GM23338 (cell line): Measurements from ENCODE around the gene FERMT3. TPM values are rescaled to one million over a fixed set of nuclear protein-coding genes. Genes with fewer than 3 reads are reported as not detected.

Experiments used
- ATAC-seq: fragments of 200-7000 bp; cut with Tn5 transposase; 3 replicates; pipeline ENCODE4 v1.9.1; 2020
- DNase-seq: peaks from one replicate; pipeline ENCODE4 v3.0.0-alpha.2; 2015; ENCODE audit warnings: low spot score
- H2AFZ ChIP-seq: fragments of 200-600 bp; sonication (generic); 2 replicates; pipeline ENCODE4 v1.8.0; 2016; ENCODE audit warnings: antibody characterized with exemption, mild to moderate bottlenecking, moderate library complexity
- H3F3A ChIP-seq: fragments of 200-600 bp; sonication (generic); replicated peaks from 2 replicates; pipeline ENCODE4 v1.8.0; 2017; ENCODE audit warnings: antibody characterized with exemption, mixed run types, low read depth
- H3K27ac ChIP-seq: fragments of 200-600 bp; sonication (generic); 2 replicates; pipeline ENCODE4 v1.6.1; 2016; ENCODE audit warnings: low read depth
- H3K27me3 ChIP-seq: fragments of 200-600 bp; sonication (generic); 2 replicates; pipeline ENCODE4 v1.8.0; 2016; ENCODE audit warnings: mild to moderate bottlenecking, mixed run types, moderate library complexity; ENCODE audit not compliant: insufficient read depth
- H3K36me3 ChIP-seq: fragments of 200-600 bp; sonication (generic); 2 replicates; pipeline ENCODE4 v1.8.0; 2016; ENCODE audit warnings: mild to moderate bottlenecking; ENCODE audit not compliant: insufficient read depth
- H3K4me1 ChIP-seq: fragments of 200-600 bp; sonication (generic); 2 replicates; pipeline ENCODE4 v1.8.0; 2016; ENCODE audit warnings: mild to moderate bottlenecking, moderate library complexity; ENCODE audit not compliant: insufficient read depth
- H3K4me2 ChIP-seq: fragments of 200-600 bp; sonication (generic); 2 replicates; pipeline ENCODE4 v1.7.1; 2017; ENCODE audit warnings: mixed run types
- H3K4me3 ChIP-seq: fragments of 200-600 bp; sonication (generic); 2 replicates; pipeline ENCODE4 v1.6.1; 2016; ENCODE audit warnings: mixed run types
- H3K79me2 ChIP-seq: fragments of 200-600 bp; sonication (generic); replicated peaks from 2 replicates; pipeline ENCODE4 v1.8.0; 2017; ENCODE audit warnings: mild to moderate bottlenecking; ENCODE audit not compliant: insufficient read depth
- H3K9me2 ChIP-seq: fragments of 200-600 bp; sonication (generic); 2 replicates; pipeline ENCODE4 v1.8.0; 2017; ENCODE audit not compliant: insufficient read depth
- H4K20me1 ChIP-seq: fragments of 200-600 bp; sonication (generic); replicated peaks from 2 replicates; pipeline ENCODE4 v1.8.0; 2017; ENCODE audit warnings: mild to moderate bottlenecking; ENCODE audit not compliant: insufficient read depth
- H3K27ac Mint-ChIP-seq: 2 replicates; pipeline ENCODE4 v1.8.0; 2020; ENCODE audit warnings: inconsistent platforms, mild to moderate bottlenecking, moderate library complexity, mixed read lengths
- H3K27me3 Mint-ChIP-seq: 3 replicates; pipeline ENCODE4 v1.8.0; 2022; ENCODE audit warnings: low read depth, mild to moderate bottlenecking, moderate library complexity, mixed read lengths, inconsistent platforms; ENCODE audit not compliant: insufficient read depth, poor library complexity
- H3K36me3 Mint-ChIP-seq: 3 replicates; pipeline ENCODE4 v1.8.0; 2021; ENCODE audit warnings: low read depth, mild to moderate bottlenecking, inconsistent platforms, moderate library complexity, mixed read lengths
- H3K4me1 Mint-ChIP-seq: 3 replicates; pipeline ENCODE4 v1.8.0; 2020; ENCODE audit warnings: mild to moderate bottlenecking, inconsistent platforms, mixed read lengths
- H3K4me3 Mint-ChIP-seq: 3 replicates; pipeline ENCODE4 v1.8.0; 2021; ENCODE audit warnings: moderate library complexity, mild to moderate bottlenecking, inconsistent platforms, mixed read lengths
- H3K9me3 Mint-ChIP-seq: 3 replicates; pipeline ENCODE4 v1.8.0; 2020; ENCODE audit warnings: moderate library complexity, mild to moderate bottlenecking, inconsistent platforms, mixed read lengths
- JUNB ChIP-seq: IDR thresholded peaks from one replicate; pipeline ENCODE4 v1.6.1; 2016; ENCODE audit warnings: antibody characterized with exemption; ENCODE audit not compliant: unreplicated experiment
- NANOG ChIP-seq: IDR thresholded peaks from 2 replicates; pipeline ENCODE4 v1.6.1; 2016; ENCODE audit warnings: antibody characterized with exemption, borderline replicate concordance
- POLR2AphosphoS5 ChIP-seq: IDR thresholded peaks from 2 replicates; pipeline ENCODE4 v1.6.1; 2016; ENCODE audit warnings: antibody characterized with exemption, low read depth
- STAT1 ChIP-seq: IDR thresholded peaks from one replicate; pipeline ENCODE4 v1.6.1; 2016; ENCODE audit warnings: antibody characterized with exemption; ENCODE audit not compliant: unreplicated experiment
- ZNF114 ChIP-seq: fragments of 250-450 bp; sonication (Bioruptor Pico); IDR thresholded peaks from 2 replicates; pipeline ENCODE4 v1.5.0; 2020; ENCODE audit warnings: mild to moderate bottlenecking, moderate library complexity
- polyA plus RNA-seq: library from polyadenylated mRNA; unstranded; fragments of >200 nt; fragmentation: Nextera tagmentation; extraction: Ambion mirVana; gene quantifications from 2 replicates; pipeline ENCODE4 v1.2.1, GENCODE V29; 2016
- total RNA-seq: library from RNA; depleted of rRNA; stranded (reverse); fragments of >200 nt; shearing (Covaris generic); gene quantifications from 2 replicates; pipeline ENCODE4 v1.2.3, GENCODE V29; 2014
- TF ChIP-seq, protein P1 (sequence below): IDR thresholded peaks from one replicate; pipeline ENCODE4 v1.6.1; 2018; ENCODE audit warnings: antibody characterized with exemption; ENCODE audit not compliant: unreplicated experiment
- TF ChIP-seq, protein P2 (sequence below): IDR thresholded peaks from 2 replicates; pipeline ENCODE4 v1.6.1; 2016; ENCODE audit warnings: antibody characterized with exemption
- TF ChIP-seq, protein P3 (sequence below), 2 experiments: fragments of 200-600 bp in 1 of 2; sonication (generic) in 1 of 2; conservative IDR thresholded peaks; 2 replicates each; pipeline versions ENCODE4 v1.5.1 to v1.6.1; 2016 to 2017; ENCODE audit warnings: antibody characterized with exemption in 2 of 2, low read depth in 2 of 2, mild to moderate bottlenecking in 2 of 2, moderate library complexity in 1 of 2

The FERMT3 gene
- total and polyA plus RNA-seq, 2 experiments from 2014 or later, result 1.5 to 1.6 TPM

DNA sequence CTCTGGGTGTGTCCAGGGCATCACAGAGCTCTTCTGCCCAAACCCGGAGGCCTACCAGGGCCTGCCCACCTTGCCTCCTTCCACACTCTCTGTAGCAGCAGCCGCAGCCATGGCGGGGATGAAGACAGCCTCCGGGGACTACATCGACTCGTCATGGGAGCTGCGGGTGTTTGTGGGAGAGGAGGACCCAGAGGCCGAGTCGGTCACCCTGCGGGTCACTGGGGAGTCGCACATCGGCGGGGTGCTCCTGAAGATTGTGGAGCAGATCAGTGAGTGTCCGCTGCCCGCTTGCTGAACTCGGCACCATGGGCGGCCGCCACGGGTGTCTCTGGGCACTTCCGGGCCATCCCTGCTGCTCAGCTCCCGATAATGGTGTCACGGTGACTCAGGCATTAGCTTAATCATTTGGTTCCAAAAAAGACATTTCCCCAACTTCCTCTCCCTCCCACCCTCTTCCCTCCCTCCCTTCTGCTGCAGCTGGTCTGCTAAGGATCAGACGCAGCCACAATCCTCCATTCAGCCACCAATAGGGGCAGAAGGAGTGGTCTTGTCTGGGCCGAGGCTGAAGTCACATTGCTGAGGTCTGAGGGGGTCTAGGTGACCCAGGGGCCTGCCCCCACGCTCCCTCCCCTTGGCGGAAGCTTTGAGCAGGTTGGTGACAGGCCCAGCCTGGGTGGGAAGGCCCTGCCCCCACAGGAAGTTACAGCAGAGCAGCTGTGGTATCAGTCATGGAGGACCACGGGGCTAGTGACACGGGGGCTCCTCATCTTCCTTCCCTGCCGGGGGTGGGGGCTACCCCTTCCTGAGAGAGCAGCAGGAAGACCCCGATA lies 950 bp downstream of the FERMT3 start (continued):
- TF ChIP-seq, protein P1, sequence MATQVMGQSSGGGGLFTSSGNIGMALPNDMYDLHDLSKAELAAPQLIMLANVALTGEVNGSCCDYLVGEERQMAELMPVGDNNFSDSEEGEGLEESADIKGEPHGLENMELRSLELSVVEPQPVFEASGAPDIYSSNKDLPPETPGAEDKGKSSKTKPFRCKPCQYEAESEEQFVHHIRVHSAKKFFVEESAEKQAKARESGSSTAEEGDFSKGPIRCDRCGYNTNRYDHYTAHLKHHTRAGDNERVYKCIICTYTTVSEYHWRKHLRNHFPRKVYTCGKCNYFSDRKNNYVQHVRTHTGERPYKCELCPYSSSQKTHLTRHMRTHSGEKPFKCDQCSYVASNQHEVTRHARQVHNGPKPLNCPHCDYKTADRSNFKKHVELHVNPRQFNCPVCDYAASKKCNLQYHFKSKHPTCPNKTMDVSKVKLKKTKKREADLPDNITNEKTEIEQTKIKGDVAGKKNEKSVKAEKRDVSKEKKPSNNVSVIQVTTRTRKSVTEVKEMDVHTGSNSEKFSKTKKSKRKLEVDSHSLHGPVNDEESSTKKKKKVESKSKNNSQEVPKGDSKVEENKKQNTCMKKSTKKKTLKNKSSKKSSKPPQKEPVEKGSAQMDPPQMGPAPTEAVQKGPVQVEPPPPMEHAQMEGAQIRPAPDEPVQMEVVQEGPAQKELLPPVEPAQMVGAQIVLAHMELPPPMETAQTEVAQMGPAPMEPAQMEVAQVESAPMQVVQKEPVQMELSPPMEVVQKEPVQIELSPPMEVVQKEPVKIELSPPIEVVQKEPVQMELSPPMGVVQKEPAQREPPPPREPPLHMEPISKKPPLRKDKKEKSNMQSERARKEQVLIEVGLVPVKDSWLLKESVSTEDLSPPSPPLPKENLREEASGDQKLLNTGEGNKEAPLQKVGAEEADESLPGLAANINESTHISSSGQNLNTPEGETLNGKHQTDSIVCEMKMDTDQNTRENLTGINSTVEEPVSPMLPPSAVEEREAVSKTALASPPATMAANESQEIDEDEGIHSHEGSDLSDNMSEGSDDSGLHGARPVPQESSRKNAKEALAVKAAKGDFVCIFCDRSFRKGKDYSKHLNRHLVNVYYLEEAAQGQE, result no peak
- TF ChIP-seq STAT1 (no peak), JUNB (no peak), POLR2AphosphoS5 (no peak), NANOG (no peak), ZNF114 (CRISPR knock-in tag) (no peak)
- TF ChIP-seq, protein P2, sequence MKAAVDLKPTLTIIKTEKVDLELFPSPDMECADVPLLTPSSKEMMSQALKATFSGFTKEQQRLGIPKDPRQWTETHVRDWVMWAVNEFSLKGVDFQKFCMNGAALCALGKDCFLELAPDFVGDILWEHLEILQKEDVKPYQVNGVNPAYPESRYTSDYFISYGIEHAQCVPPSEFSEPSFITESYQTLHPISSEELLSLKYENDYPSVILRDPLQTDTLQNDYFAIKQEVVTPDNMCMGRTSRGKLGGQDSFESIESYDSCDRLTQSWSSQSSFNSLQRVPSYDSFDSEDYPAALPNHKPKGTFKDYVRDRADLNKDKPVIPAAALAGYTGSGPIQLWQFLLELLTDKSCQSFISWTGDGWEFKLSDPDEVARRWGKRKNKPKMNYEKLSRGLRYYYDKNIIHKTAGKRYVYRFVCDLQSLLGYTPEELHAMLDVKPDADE, result no peak

DNA sequence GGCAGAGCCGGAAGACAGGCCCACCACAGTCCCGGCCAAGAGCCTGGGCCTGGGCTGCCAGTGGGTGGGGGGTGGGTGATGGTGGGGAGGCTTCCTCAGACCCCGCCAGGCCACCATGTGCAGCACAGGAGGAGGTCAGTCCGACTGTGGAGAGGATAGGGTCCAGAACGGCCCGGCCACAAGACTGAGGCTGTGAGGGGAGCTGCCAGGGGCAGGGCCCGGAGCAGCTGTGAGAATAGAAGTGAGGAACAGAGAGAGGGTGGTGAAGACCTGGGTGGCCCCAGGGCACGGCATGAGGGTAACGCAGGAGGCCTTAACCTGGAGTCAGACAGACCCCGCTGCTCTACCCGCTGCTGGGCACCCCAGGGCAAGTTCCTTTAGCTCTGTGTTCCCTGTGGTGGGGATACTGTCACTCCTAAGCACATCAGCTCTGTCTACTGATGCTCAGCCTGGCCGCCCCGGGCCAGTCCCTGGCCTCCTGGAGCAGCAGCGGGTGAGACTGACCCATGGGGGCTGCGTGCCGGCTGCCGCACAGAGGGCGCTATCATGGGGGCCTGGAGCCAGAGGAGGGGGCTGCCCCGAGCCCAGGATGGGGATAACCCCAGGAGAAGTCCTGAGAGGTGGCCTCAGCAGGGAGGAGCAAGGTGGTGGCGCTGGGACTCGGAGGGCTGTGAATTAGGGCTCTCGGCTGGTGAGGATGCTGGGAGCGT lies 1.7 kb downstream of the FERMT3 start:
- TF ChIP-seq, protein P3, sequence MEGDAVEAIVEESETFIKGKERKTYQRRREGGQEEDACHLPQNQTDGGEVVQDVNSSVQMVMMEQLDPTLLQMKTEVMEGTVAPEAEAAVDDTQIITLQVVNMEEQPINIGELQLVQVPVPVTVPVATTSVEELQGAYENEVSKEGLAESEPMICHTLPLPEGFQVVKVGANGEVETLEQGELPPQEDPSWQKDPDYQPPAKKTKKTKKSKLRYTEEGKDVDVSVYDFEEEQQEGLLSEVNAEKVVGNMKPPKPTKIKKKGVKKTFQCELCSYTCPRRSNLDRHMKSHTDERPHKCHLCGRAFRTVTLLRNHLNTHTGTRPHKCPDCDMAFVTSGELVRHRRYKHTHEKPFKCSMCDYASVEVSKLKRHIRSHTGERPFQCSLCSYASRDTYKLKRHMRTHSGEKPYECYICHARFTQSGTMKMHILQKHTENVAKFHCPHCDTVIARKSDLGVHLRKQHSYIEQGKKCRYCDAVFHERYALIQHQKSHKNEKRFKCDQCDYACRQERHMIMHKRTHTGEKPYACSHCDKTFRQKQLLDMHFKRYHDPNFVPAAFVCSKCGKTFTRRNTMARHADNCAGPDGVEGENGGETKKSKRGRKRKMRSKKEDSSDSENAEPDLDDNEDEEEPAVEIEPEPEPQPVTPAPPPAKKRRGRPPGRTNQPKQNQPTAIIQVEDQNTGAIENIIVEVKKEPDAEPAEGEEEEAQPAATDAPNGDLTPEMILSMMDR (conservative IDR thresholded peaks at IDR 0.05; ENCODE audit: low read depth in 2 of 2), result 0 out of 4 replicates have a peak, but pooled peaks of 1 of the 2 experiments have one; percentile 4
- no peak for TF ChIP-seq POLR2AphosphoS5
- no peak overlapping the region for H3K27ac Mint-ChIP-seq
- no peaks in the 10 kb centered on the region for H3K9me2 ChIP-seq
- no peak for DNase-seq
- H3K36me3 ChIP-seq, result peaks cover 14% of the 10 kb centered on the region
- H3K27ac ChIP-seq, result no peak overlapping the region
- H2AFZ ChIP-seq, result no peak overlapping the region
- H3K79me2 ChIP-seq, result no peaks in the 10 kb centered on the region
- no peak for ATAC-seq
- H3K36me3 Mint-ChIP-seq, result peaks cover 37% of the 10 kb centered on the region
- H3K4me3 Mint-ChIP-seq, result no peak overlapping the region; the same call in 2 of the 3 replicates
- no peaks in the 10 kb centered on the region; the same call in 1 of the 2 replicates for H3K4me1 ChIP-seq
- no peak overlapping the region for H3K4me3 ChIP-seq
- peaks cover 18% of the 10 kb centered on the region for H3K27me3 Mint-ChIP-seq
- H4K20me1 ChIP-seq, result peaks cover 7% of the 10 kb centered on the region
- peaks cover 16% of the 10 kb centered on the region for H3K4me1 Mint-ChIP-seq
- no peaks in the 10 kb centered on the region for H3K27me3 ChIP-seq
- H3K9me3 Mint-ChIP-seq, result no peaks in the 10 kb centered on the region
- no peak overlapping the region for H3K4me2 ChIP-seq
- peaks cover 23% of the 10 kb centered on the region for H3F3A ChIP-seq
